ENCODE measurements around the gene AK9. TPM values are rescaled to one million over a fixed set of nuclear protein-coding genes. Genes with fewer than 3 reads are reported as not detected.

The AK9 gene
- total and polyA plus RNA-seq, 11 donors = 6.6 to 17.0 (median 9.1) TPM

- WGBS, 4 donors = 64 to 73% (median 69%) methylated on average over 3 of the region's 3 CpGs
- DNase-seq (no peak), ATAC-seq (no peak)
- intact Hi-C loops (cut with DNase I) = no loop called here
- no peaks in the 10 kb centered on the region for H3K27me3 ChIP-seq
- H3K4me1 ChIP-seq = peaks cover 0 to 13% (median 0%) of the 10 kb centered on the region in 12 donors
- no peak overlapping the region for H3K27ac ChIP-seq
- no peak overlapping the region for H3K4me3 ChIP-seq
- no peak for TF ChIP-seq CTCF (IDR thresholded peaks at IDR 0.05)
- TF ChIP-seq POLR2A (IDR thresholded peaks at IDR 0.05) = no peak
- H3K36me3 ChIP-seq = peaks cover 0 to 32% (median under 1%) of the 10 kb centered on the region in 9 donors
- peaks cover 0 to 5% (median 0%) of the 10 kb centered on the region in 12 donors for H3K9me3 ChIP-seq
These were observed 31.7 kb upstream of the AK9 start for GRCh38 chr6:109722564-109723254.

GRCh38 chr6:109722011-109722410, 31.0 kb upstream of the AK9 start:
- no peak for TF ChIP-seq CTCF (IDR thresholded peaks at IDR 0.05)
- TF ChIP-seq POLR2A (IDR thresholded peaks at IDR 0.05) = no peak
- H3K27ac ChIP-seq = no peak overlapping the region
- 64 to 78% (median 69%) methylated on average over 3 of the region's 3 CpGs for WGBS, 4 donors

GRCh38 chr6:109720311-109720710, 29.3 kb upstream of the AK9 start:
- Histone ChIP-seq H3K4me3 (no peak overlapping the region), H3K27ac (no peak overlapping the region), H3K4me1 (peaks cover 0 to 13% (median 0%) of the 10 kb centered on the region in 12 donors), H3K27me3 (no peaks in the 10 kb centered on the region), H3K9me3 (peaks cover 0 to 2% (median 0%) of the 10 kb centered on the region in 12 donors), H3K36me3 (peaks cover 0 to 45% (median 23%) of the 10 kb centered on the region in 9 donors)
- ATAC-seq (no peak), DNase-seq (no peak)
- intact Hi-C loops (cut with DNase I) = no loop called here
- TF ChIP-seq CTCF (IDR thresholded peaks at IDR 0.05) (no peak), POLR2A (IDR thresholded peaks at IDR 0.05) (no peak)
- WGBS, 4 donors = 82 to 88% (median 86%) methylated on average over 3 of the region's 3 CpGs

More at GRCh38 chr6:109722011-109722410, 31.0 kb upstream of the AK9 start:
- Histone ChIP-seq H3K4me3 (no peak overlapping the region), H3K36me3 (peaks cover 0 to 32% (median 7%) of the 10 kb centered on the region in 9 donors), H3K9me3 (peaks cover 0 to 5% (median 0%) of the 10 kb centered on the region in 12 donors), H3K4me1 (peaks cover 0 to 13% (median 0%) of the 10 kb centered on the region in 12 donors), H3K27me3 (no peaks in the 10 kb centered on the region)
- intact Hi-C loops (cut with DNase I) = no loop called here
- no peak for ATAC-seq
- no peak for DNase-seq

DNA sequence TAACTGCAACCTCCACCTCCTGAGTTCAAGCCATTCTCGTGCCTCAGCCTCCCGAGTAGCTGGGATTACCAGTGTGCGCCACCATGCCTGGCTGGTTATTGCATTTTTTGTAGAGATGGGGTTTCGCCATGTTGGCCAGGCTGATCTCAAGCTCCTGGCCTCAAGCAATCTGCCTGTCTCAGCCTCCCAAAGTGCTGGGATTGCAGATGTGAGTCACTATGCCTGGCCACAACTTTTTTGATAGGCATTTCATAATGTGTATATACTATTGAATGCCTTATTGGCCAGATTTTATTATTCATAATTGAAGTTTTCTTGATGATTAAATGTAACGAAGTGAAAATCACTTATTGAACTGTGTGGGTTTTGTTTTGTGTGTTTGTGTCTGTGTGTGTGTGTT, 28.0 kb upstream of the AK9 start:
- no peak overlapping the region for H3K4me3 ChIP-seq
- peaks cover 0 to 44% (median 22%) of the 10 kb centered on the region in 9 donors for H3K36me3 ChIP-seq
- TF ChIP-seq CTCF (IDR thresholded peaks at IDR 0.05) (no peak), POLR2A (IDR thresholded peaks at IDR 0.05) (no peak)
- H3K27ac ChIP-seq = no peak overlapping the region
- DNase-seq = no peak
- H3K4me1 ChIP-seq = peaks cover 0 to 13% (median 0%) of the 10 kb centered on the region in 12 donors
- intact Hi-C loops (cut with DNase I) = no loop called here
- no peaks in the 10 kb centered on the region for H3K9me3 ChIP-seq
- ATAC-seq = no peak
- no peaks in the 10 kb centered on the region for H3K27me3 ChIP-seq
- WGBS, 4 donors = 95 to 99% (median 96%) methylated on average over 5 of the region's 5 CpGs
